K562 (cell line): Measurements from ENCODE around the gene IRX6. TPM values are rescaled to one million over a fixed set of nuclear protein-coding genes. Genes with fewer than 3 reads are reported as not detected.
A peak's percentile ranks its signal among the peaks of the same experiment; 100 is the strongest.

Source experiments
- ATAC-seq: fragments of 200-7000 bp; cut with Tn5 transposase; 3 replicates; pipeline ENCODE4 v1.9.1; 2020; ENCODE audit warnings: moderate library complexity
- BruUV-seq: library from RNA; stranded (reverse); fragments of 400-500 nt; replicated peaks from 2 replicates; lab custom pipeline; 2021; lab: Mats Ljungman, UMichigan
- CTCF ChIA-PET: fragments of 300-600 bp; formaldehyde crosslinking; extraction: SDS; loops from one replicate; lab custom pipeline; 2021; ENCODE audit warnings: low intra/inter-chr PET ratio; lab: Yijun Ruan, JAX
- POLR2A ChIA-PET: fragments of 300-600, 350-650 bp; sonication (Branson Sonifier 250); formaldehyde crosslinking; extraction: SDS; loops from one replicate; lab custom pipeline; 2021; ENCODE audit warnings: antibody characterized with exemption, inconsistent platforms; lab: Yijun Ruan, JAX
- DNase-seq, 4 experiments: peaks; one replicate each; pipeline versions ENCODE4 v3.0.0 to v3.0.0-alpha.2; 2011 to 2018; ENCODE audit warnings: low spot score in 3 of 4, mixed read lengths in 3 of 4; ENCODE audit errors: extremely low read depth in 1 of 4
- FAIRE-seq: peaks from 2 replicates; lab custom pipeline; 2011; peaks lifted over from hg19 to GRCh38; lab: Jason Lieb, UNC
- H2AFZ ChIP-seq: 2 replicates; pipeline ENCODE4 v1.6.0; 2011; ENCODE audit warnings: low read depth, low read length, control low read depth, inconsistent platforms
- H3K27ac ChIP-seq: fragments of 200-600 bp; 3 replicates; pipeline ENCODE4 v1.8.0; 2011; ENCODE audit warnings: low read depth, mild to moderate bottlenecking, control low read depth, inconsistent platforms, low read length, moderate library complexity, mixed read lengths; ENCODE audit errors: extremely low read depth
- H3K27me3 ChIP-seq, 2 experiments: fragments of 300-600 bp in 1 of 2; 2 replicates in 1 of 2; 3 replicates in 1 of 2; pipeline versions ENCODE4 v1.6.0 to v1.8.0; 2011; ENCODE audit warnings: inconsistent platforms in 2 of 2, low read length in 2 of 2, mild to moderate bottlenecking in 1 of 2, mixed read lengths in 1 of 2, moderate library complexity in 1 of 2; ENCODE audit not compliant: control insufficient read depth in 2 of 2, insufficient read depth in 2 of 2
- H3K36me3 ChIP-seq: fragments of 300-600 bp; 3 replicates; pipeline ENCODE4 v1.8.0; 2011; ENCODE audit warnings: mild to moderate bottlenecking, low read length, inconsistent platforms; ENCODE audit not compliant: control insufficient read depth, insufficient read depth
- H3K4me1 ChIP-seq, 2 experiments: fragments of 200-600 bp in 1 of 2; replicated peaks in 1 of 2; 2 replicates in 1 of 2; 3 replicates in 1 of 2; pipeline versions ENCODE4 v1.5.1 to v1.8.0; 2011; ENCODE audit warnings: inconsistent platforms in 2 of 2, low read length in 2 of 2, mild to moderate bottlenecking in 1 of 2, mixed read lengths in 1 of 2, moderate library complexity in 1 of 2; ENCODE audit not compliant: control insufficient read depth in 2 of 2, insufficient read depth in 2 of 2
- H3K4me2 ChIP-seq: 2 replicates; pipeline ENCODE4 v1.6.1; 2011; ENCODE audit warnings: low read length, control low read depth, inconsistent platforms, mixed read lengths; ENCODE audit not compliant: insufficient read depth
- H3K4me3 ChIP-seq: fragments of 200-600 bp; sonication (generic), shearing (Covaris generic); 2 replicates; pipeline ENCODE4 v1.5.1; 2016; ENCODE audit warnings: control low read depth, inconsistent platforms
- H3K79me2 ChIP-seq: fragments of 200-600 bp; 3 replicates; pipeline ENCODE4 v1.8.0; 2011; ENCODE audit warnings: low read length, inconsistent platforms; ENCODE audit not compliant: control insufficient read depth, insufficient read depth
- H3K9ac ChIP-seq, 2 experiments: 2 replicates each; pipeline versions ENCODE4 v1.6.0 to v1.6.1; 2011; ENCODE audit warnings: low read depth in 2 of 2, low read length in 2 of 2, control low read depth in 1 of 2, inconsistent platforms in 1 of 2, mild to moderate bottlenecking in 1 of 2, mixed read lengths in 1 of 2; ENCODE audit not compliant: insufficient read depth in 1 of 2
- H3K9me1 ChIP-seq: one replicate; pipeline ENCODE4 v1.6.0; 2011; ENCODE audit warnings: inconsistent platforms, mild to moderate bottlenecking, low read length, moderate library complexity; ENCODE audit not compliant: control insufficient read depth, insufficient read depth
- H3K9me3 ChIP-seq: replicated peaks from 2 replicates; pipeline ENCODE4 v1.5.1; 2011; ENCODE audit warnings: low read depth, low read length, inconsistent platforms; ENCODE audit not compliant: control insufficient read depth, insufficient read depth
- H4K20me1 ChIP-seq: replicated peaks from 2 replicates; pipeline ENCODE4 v1.6.1; 2011; ENCODE audit warnings: low read length, inconsistent platforms, mixed read lengths; ENCODE audit not compliant: control insufficient read depth, insufficient read depth
- CEBPB ChIP-seq: fragments of 450-650 bp; IDR thresholded peaks from 2 replicates; pipeline ENCODE4 v1.6.1; 2016; ENCODE audit warnings: missing genetic modification characterization, missing compliant biosample characterization
- CEBPG ChIP-seq, 3 experiments: fragments of 200-800 bp in 1 of 3; sonication (Bioruptor generic) in 1 of 3; sonication (generic) in 1 of 3; formaldehyde crosslinking in 1 of 3; IDR thresholded peaks in 2 of 3; conservative IDR thresholded peaks in 1 of 3; 2 replicates each; pipeline versions ENCODE4 v1.6.1 to v1.8.0; 2016 to 2022; ENCODE audit warnings: missing compliant biosample characterization in 2 of 3, missing genetic modification characterization in 2 of 3, mild to moderate bottlenecking in 1 of 3, missing genetic modification reagents in 1 of 3
- E2F3 ChIP-seq: fragments of 250-450 bp; sonication (Bioruptor Pico); IDR thresholded peaks from 2 replicates; pipeline ENCODE4 v1.4.0; 2020; ENCODE audit warnings: mild to moderate bottlenecking
- PHF8 ChIP-seq: fragments of 200-600 bp; sonication (generic); IDR thresholded peaks from 2 replicates; pipeline ENCODE4 v1.6.1; 2012; ENCODE audit warnings: mixed run types, mild to moderate bottlenecking, inconsistent platforms, low read length, moderate library complexity, borderline replicate concordance
- WGBS: fragments of 100-300 bp; shearing (Covaris generic); methylation state at CpG from one replicate; pipeline ENCODE4 v1.1.6; 2016; ENCODE audit warnings: low coverage, mixed read lengths; ENCODE audit not compliant: insufficient coverage; ENCODE audit errors: missing lambda C conversion rate; 5-methylcytosine and 5-hydroxymethylcytosine counted together
- in situ Hi-C: fragments of 300-500 bp; cut with MboI; formaldehyde crosslinking; loops from 4 replicates; pipeline ENCODE4 v1.15.0; 2018; ENCODE audit warnings: inconsistent platforms, mixed read lengths
- intact Hi-C: fragments of 100-400 bp; cut with micrococcal nuclease; formaldehyde crosslinking; loops from 2 replicates; pipeline ENCODE4 v1.14.2; 2022
- polyA plus RNA-seq, 8 experiments: library from polyadenylated mRNA; depleted of rRNA in 4 of 8; stranded (reverse) in 5 of 8; unstranded in 3 of 8; fragments of >200 nt; fragmentation: Nextera tagmentation in 2 of 8; fragmentation: Illumina TruSeq in 1 of 8; extraction: Ambion mirVana in 2 of 8; extraction: Trizol in 1 of 8; gene quantifications; 2 replicates each; pipeline versions ENCODE4 v1.2.1 to v1.2.3, GENCODE V29; 2011 to 2014; ENCODE audit warnings: inconsistent platforms in 1 of 8, missing spikeins in 1 of 8
- total RNA-seq, 7 experiments: library from RNA; depleted of rRNA in 6 of 7; stranded (reverse); fragments of >200 nt in 6 of 7; fragmentation: Illumina TruSeq in 2 of 7; extraction: Trizol in 2 of 7; gene quantifications; 2 replicates each; pipeline versions ENCODE4 v1.2.1 to v1.2.3, GENCODE V29; 2011 to 2021; ENCODE audit warnings: low replicate concordance in 1 of 7
- TF ChIP-seq, protein P1 (sequence below): fragments of 250-450 bp; sonication (Bioruptor Pico); IDR thresholded peaks from 2 replicates; pipeline ENCODE4 v1.9.0; 2021; ENCODE audit warnings: mild to moderate bottlenecking, inconsistent platforms

The IRX6 gene
- total and polyA plus RNA-seq, 9 of the 15 experiments (the other 6 are each of a cell fraction or from before 2014, with no cell fraction given), result 0.07 to 0.29 (median 0.14) TPM; not detected in 4

DNA sequence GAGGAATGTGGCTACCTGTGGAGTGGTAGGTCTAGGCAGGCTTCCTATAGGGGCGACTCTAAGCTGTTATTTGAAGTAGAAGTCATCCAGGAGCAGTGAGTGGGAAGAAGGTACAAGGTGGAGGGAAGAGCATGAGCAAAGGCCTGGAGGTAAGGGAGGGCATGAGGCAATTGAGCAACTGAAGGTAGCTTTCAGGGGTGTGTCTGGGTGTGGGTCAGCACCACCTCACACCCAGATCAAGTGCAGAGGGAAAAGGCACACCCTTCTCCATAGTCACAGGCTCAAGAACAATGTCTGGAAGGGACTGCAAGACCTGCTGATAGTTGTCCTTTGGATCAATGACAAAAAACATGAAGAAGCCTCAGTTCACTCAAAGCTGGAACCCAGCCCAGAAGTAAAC is 46.5 kb upstream of the IRX6 start:
- BruUV-seq, result no TSS peak
- no peak overlapping the region for H3K4me2 ChIP-seq

DNA sequence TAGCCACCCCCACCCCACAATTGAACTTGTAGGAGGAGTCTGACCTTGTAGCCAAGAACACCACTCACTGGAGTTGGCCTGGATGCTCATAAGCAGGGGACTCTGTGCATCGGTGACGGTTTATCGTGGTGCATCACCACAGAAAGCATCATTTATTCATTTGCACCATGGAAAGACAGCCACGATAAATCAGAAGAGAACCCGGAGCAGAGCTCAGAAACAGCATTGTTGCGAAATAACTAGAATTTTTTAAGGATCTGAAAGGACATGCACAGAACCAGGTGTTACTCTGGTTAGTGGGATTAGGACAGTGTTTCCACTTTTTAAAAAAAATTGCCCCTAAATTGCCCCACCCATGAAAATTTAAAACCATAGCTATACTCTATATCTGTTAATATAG is 44.4 kb upstream of the IRX6 start:
- H3K36me3 ChIP-seq, result no peaks in the 10 kb centered on the region
- H3K27me3 ChIP-seq, result no peaks in the 10 kb centered on the region
- FAIRE-seq (no peak), DNase-seq (no peak), ATAC-seq (no peak)
- WGBS, result 0% methylated on average over 6 of the region's 6 CpGs
- BruUV-seq, result no TSS peak
- H3K27ac ChIP-seq, result no peak overlapping the region
- ChIA-PET POLR2A (no interaction called here), CTCF (no interaction called here)
- no peak overlapping the region for H2AFZ ChIP-seq
- TF ChIP-seq E2F3 (CRISPR knock-in tag) (no peak), CEBPG (CRISPR knock-in tag; IDR thresholded peaks at IDR 0.05) (no peak), CEBPG (tag; conservative IDR thresholded peaks at IDR 0.05 in 1 of 2, IDR thresholded peaks at IDR 0.05 in 1 of 2) (peak in 1 of 2 experiments; percentile 63; a peak in 2 of 4 replicates), CEBPB (0 out of 2 replicates have a peak, but pooled peaks have one; percentile 38), PHF8 (no peak)
- no peak overlapping the region for H3K4me2 ChIP-seq
- H3K9ac ChIP-seq, result no peak overlapping the region
- H3K79me2 ChIP-seq, result no peaks in the 10 kb centered on the region
- H4K20me1 ChIP-seq, result no peaks in the 10 kb centered on the region
- H3K9me1 ChIP-seq, result no peaks in the 10 kb centered on the region
- no peaks in the 10 kb centered on the region for H3K4me1 ChIP-seq
- H3K4me3 ChIP-seq, result no peak overlapping the region
- in situ Hi-C loops (no loop called here), intact Hi-C loops (no loop called here)
- H3K9me3 ChIP-seq, result no peaks in the 10 kb centered on the region

More for the DNA sequence above, 46.5 kb upstream of the IRX6 start:
- H3K27me3 ChIP-seq, result no peaks in the 10 kb centered on the region; a peak in 1 of 5 replicates
- ChIA-PET POLR2A (no interaction called here), CTCF (no interaction called here)
- H3K4me3 ChIP-seq, result no peak overlapping the region
- H3K36me3 ChIP-seq, result no peaks in the 10 kb centered on the region
- DNase-seq, result no peak
- no peaks in the 10 kb centered on the region for H3K9me1 ChIP-seq
- 0% methylated on average over 1 of the region's 1 CpG for WGBS
- TF ChIP-seq, protein P1, sequence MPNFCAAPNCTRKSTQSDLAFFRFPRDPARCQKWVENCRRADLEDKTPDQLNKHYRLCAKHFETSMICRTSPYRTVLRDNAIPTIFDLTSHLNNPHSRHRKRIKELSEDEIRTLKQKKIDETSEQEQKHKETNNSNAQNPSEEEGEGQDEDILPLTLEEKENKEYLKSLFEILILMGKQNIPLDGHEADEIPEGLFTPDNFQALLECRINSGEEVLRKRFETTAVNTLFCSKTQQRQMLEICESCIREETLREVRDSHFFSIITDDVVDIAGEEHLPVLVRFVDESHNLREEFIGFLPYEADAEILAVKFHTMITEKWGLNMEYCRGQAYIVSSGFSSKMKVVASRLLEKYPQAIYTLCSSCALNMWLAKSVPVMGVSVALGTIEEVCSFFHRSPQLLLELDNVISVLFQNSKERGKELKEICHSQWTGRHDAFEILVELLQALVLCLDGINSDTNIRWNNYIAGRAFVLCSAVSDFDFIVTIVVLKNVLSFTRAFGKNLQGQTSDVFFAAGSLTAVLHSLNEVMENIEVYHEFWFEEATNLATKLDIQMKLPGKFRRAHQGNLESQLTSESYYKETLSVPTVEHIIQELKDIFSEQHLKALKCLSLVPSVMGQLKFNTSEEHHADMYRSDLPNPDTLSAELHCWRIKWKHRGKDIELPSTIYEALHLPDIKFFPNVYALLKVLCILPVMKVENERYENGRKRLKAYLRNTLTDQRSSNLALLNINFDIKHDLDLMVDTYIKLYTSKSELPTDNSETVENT (CRISPR knock-in tag), result no peak
- ATAC-seq, result no peak
- H3K27ac ChIP-seq, result no peak overlapping the region
- H3K4me1 ChIP-seq, result no peaks in the 10 kb centered on the region
- no peak overlapping the region for H3K9ac ChIP-seq
- in situ Hi-C loops (no loop called here), intact Hi-C loops (no loop called here)
- no peaks in the 10 kb centered on the region for H3K9me3 ChIP-seq
- H3K79me2 ChIP-seq, result no peaks in the 10 kb centered on the region
- no peaks in the 10 kb centered on the region for H4K20me1 ChIP-seq
- H2AFZ ChIP-seq, result no peak overlapping the region
- FAIRE-seq, result no peak
